ENCODE measurements around the gene CYP4A22. TPM values are rescaled to one million over a fixed set of nuclear protein-coding genes. Genes with fewer than 3 reads are reported as not detected.

CYP4A22 gene
- total and polyA plus RNA-seq, 9 of the 15 experiments (the other 6 are each of a cell fraction or from before 2014, with no cell fraction given): 0.07 TPM; not detected in 8

GRCh38 chr1:47175227-47175934 lies 38.1 kb downstream of the CYP4A22 start (continued):
- TF ChIP-seq ZFPM2 (CRISPR knock-in tag; IDR thresholded peaks at IDR 0.05) (no peak), ZNF766 (CRISPR knock-in tag; conservative IDR thresholded peaks at IDR 0.05) (no peak), SMARCA4 (IDR thresholded peaks at IDR 0.05) (peak; percentile 38; the same call in 1 of the 2 replicates), ZNF507 (tag; conservative IDR thresholded peaks at IDR 0.05) (no peak), ZNF124 (CRISPR knock-in tag; IDR thresholded peaks at IDR 0.05) (no peak), HMG20A (CRISPR knock-in tag; conservative IDR thresholded peaks at IDR 0.05) (no peak), NR3C1 (CRISPR knock-in tag; IDR thresholded peaks at IDR 0.05) (no peak), ZNF830 (CRISPR knock-in tag; IDR thresholded peaks at IDR 0.05) (no peak), ZNF408 (CRISPR knock-in tag; IDR thresholded peaks at IDR 0.05; ENCODE audit: low read depth) (no peak), RUNX1 (IDR thresholded peaks at IDR 0.05; ENCODE audit: low read depth) (no peak), SMARCA5 (IDR thresholded peaks at IDR 0.05) (peak; percentile 79), PML (IDR thresholded peaks at IDR 0.05; ENCODE audit: low read length) (no peak), ATF7 (IDR thresholded peaks at IDR 0.05) (peak; percentile 39; the same call in 1 of the 2 replicates), NCOR1 (IDR thresholded peaks at IDR 0.05) (no peak; the same call in 1 of the 2 replicates), ZZZ3 (IDR thresholded peaks at IDR 0.05) (no peak), RBM22 (IDR thresholded peaks at IDR 0.05; ENCODE audit: low read depth, low read length, poor library complexity, severe bottlenecking) (no peak), FOXA3 (CRISPR knock-in tag; conservative IDR thresholded peaks at IDR 0.05 in 1 of 2, IDR thresholded peaks at IDR 0.05 in 1 of 2) (no peak), PPARD (CRISPR knock-in tag; IDR thresholded peaks at IDR 0.05) (no peak), ZSCAN32 (CRISPR knock-in tag; IDR thresholded peaks at IDR 0.05) (no peak), KDM4B (IDR thresholded peaks at IDR 0.05; ENCODE audit: borderline replicate concordance in 2 of 2, low read depth in 1 of 2) (no peak), MIER1 (IDR thresholded peaks at IDR 0.05; ENCODE audit: low read depth) (no peak), STAT5B (CRISPR knock-in tag; IDR thresholded peaks at IDR 0.05) (no peak)
- TF ChIP-seq, protein P1, sequence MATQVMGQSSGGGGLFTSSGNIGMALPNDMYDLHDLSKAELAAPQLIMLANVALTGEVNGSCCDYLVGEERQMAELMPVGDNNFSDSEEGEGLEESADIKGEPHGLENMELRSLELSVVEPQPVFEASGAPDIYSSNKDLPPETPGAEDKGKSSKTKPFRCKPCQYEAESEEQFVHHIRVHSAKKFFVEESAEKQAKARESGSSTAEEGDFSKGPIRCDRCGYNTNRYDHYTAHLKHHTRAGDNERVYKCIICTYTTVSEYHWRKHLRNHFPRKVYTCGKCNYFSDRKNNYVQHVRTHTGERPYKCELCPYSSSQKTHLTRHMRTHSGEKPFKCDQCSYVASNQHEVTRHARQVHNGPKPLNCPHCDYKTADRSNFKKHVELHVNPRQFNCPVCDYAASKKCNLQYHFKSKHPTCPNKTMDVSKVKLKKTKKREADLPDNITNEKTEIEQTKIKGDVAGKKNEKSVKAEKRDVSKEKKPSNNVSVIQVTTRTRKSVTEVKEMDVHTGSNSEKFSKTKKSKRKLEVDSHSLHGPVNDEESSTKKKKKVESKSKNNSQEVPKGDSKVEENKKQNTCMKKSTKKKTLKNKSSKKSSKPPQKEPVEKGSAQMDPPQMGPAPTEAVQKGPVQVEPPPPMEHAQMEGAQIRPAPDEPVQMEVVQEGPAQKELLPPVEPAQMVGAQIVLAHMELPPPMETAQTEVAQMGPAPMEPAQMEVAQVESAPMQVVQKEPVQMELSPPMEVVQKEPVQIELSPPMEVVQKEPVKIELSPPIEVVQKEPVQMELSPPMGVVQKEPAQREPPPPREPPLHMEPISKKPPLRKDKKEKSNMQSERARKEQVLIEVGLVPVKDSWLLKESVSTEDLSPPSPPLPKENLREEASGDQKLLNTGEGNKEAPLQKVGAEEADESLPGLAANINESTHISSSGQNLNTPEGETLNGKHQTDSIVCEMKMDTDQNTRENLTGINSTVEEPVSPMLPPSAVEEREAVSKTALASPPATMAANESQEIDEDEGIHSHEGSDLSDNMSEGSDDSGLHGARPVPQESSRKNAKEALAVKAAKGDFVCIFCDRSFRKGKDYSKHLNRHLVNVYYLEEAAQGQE (IDR thresholded peaks at IDR 0.05; ENCODE audit: borderline replicate concordance): peak; percentile 47
- TF ChIP-seq, protein P1 (CRISPR knock-in tag; IDR thresholded peaks at IDR 0.05; ENCODE audit: low read depth): no peak

All from K562 (cell line).